ENCODE results near the gene FXYD6.

- no peak for TF ChIP-seq CTCF (IDR thresholded peaks at IDR 0.05)
- TF ChIP-seq EZH2 (IDR thresholded peaks at IDR 0.05; ENCODE audit: borderline replicate concordance, insufficient read depth, low read depth, low read length, poor library complexity, severe bottlenecking): no peak
Measured at GRCh38 chr11:117827521-117828511, 48.6 kb downstream of the FXYD6 start.

All from B cell (primary cell).